ENCODE data around the gene POLR3B.

Gene POLR3B

GRCh38 chr12:106315523-106315922 lies 42.0 kb upstream of the POLR3B start:
- in situ Hi-C loops (cut with MboI; ENCODE audit: low pct_unique_long_range_greater_than_20kb, low sequenced_read_pairs, unreplicated experiment): no loop called here
- DNase-seq (ENCODE audit: low spot score): no peak
- TF ChIP-seq, protein P1, sequence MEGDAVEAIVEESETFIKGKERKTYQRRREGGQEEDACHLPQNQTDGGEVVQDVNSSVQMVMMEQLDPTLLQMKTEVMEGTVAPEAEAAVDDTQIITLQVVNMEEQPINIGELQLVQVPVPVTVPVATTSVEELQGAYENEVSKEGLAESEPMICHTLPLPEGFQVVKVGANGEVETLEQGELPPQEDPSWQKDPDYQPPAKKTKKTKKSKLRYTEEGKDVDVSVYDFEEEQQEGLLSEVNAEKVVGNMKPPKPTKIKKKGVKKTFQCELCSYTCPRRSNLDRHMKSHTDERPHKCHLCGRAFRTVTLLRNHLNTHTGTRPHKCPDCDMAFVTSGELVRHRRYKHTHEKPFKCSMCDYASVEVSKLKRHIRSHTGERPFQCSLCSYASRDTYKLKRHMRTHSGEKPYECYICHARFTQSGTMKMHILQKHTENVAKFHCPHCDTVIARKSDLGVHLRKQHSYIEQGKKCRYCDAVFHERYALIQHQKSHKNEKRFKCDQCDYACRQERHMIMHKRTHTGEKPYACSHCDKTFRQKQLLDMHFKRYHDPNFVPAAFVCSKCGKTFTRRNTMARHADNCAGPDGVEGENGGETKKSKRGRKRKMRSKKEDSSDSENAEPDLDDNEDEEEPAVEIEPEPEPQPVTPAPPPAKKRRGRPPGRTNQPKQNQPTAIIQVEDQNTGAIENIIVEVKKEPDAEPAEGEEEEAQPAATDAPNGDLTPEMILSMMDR (IDR thresholded peaks at IDR 0.05; ENCODE audit: extremely low read depth, insufficient read depth, missing control alignments): no peak

DNA sequence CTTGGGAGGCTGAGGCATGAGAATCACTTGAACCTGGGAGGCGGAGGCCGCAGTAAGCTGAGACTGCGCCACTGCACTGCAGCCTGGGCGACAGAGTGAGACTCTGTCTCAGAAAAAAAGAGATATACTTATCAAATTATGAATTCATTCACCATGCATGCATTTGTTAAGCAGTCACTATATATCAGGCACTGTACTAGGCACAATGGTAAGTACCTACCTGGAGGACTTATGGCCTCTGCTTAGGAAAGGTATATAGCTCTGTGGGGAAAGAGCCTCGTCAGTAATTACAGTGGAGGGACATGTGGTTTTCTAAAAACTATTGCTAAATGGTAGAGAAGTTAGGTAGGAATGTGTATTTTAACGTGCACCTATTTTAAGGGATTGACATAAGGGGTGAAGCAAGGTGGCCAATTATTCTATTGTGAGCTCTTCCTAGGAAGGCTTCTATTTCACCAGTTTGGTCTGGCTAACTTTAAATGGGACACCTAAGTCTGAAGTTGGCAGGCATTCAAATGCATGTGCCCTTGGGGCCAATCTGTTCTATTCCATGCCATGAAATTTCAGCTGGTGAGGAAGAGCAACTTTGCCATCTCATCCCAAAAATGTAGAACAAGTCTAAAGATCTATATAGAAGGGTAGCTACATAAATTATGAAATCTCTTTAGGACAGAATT lies 40.0 kb upstream of the POLR3B start:
- no peak for DNase-seq (ENCODE audit: low spot score)
- in situ Hi-C loops (cut with MboI; ENCODE audit: low pct_unique_long_range_greater_than_20kb, low sequenced_read_pairs, unreplicated experiment): no loop called here

DNA sequence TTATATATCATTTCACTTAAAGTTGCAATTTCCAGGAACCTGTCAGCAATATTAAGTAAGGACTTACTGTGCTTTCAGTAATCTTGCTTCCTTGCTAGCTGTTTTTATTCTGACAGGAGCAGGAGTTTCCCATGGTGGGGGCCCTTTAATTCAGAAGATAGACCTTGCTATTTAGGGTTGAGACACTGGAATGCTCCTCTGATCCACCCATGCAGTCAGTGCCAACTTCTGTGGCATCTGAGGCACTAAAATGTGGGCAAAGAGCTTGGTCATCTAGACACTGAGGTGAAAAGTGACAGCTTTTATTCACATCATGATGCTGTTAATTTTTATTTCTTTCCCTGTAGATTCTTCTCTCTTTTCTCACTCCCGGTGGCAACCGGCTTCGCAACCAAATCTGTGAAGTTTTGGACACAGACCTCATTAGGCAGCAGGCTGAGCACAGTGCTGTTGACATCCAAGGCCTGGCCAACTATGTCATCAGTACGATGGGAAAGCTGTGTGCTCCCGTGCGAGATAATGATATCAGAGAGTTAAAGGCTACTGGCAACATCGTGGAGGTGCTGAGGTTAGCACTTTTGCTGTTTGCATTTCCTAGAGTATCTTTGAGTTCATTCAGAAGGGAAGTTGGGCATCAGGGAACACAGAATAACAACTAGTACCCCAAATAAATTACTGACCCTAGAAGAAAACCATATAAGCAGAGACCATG lies 36.3 kb upstream of the POLR3B start:
- TF ChIP-seq, protein P1 (IDR thresholded peaks at IDR 0.05; ENCODE audit: extremely low read depth, insufficient read depth, missing control alignments): no peak
- in situ Hi-C loops (cut with MboI; ENCODE audit: low pct_unique_long_range_greater_than_20kb, low sequenced_read_pairs, unreplicated experiment): no loop called here
- DNase-seq (ENCODE audit: low spot score): no peak

More for the DNA sequence above, 40.0 kb upstream of the POLR3B start:
- TF ChIP-seq, protein P1 (IDR thresholded peaks at IDR 0.05; ENCODE audit: extremely low read depth, insufficient read depth, missing control alignments): no peak

DNA sequence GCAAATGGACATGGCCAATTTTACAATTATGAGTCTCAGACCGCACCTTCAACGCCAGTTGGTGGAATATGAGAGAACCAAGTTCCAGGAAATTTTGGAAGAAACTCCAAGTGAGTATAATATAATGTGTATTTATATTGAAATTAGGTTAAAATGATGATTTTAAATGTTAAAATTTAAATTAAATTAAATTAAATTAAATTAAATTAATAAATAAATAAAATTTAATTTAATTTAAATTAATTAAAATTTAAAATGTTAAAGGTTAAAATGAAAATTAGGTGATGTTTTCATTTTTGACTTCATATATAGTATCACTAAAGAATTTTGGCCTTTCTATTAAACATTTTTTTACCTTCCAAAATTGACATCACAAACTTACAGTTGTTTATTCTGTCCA lies 34.0 kb upstream of the POLR3B start:
- TF ChIP-seq, protein P1 (IDR thresholded peaks at IDR 0.05; ENCODE audit: extremely low read depth, insufficient read depth, missing control alignments): no peak
- in situ Hi-C loops (cut with MboI; ENCODE audit: low pct_unique_long_range_greater_than_20kb, low sequenced_read_pairs, unreplicated experiment): no loop called here
- no peak for DNase-seq (ENCODE audit: low spot score)

DNA sequence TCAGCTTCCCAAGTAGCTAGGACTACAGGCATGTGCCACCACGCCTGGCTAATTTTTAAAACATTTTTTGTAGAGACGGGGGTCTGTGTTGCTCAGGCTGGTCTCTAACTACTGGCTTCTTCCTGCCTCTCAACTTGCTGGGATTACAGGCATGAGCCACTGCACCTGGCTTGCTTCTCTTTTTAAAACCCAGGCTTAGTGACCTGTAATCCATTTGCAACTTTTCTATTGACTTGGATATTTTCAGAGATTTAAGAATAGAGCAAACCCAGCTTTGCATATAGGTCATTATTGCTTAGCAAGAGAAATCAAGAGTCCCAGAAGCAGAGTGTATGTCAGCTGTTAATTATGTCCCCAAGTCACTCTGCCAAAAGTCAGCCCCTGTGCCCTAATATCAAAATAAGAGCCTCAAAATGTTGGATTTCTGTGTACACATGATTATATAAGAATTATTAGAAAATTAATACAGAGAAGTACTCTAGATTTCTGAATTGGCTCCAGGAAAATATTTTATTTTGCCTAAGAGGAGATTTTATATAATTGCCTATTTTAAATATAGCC lies 30.2 kb upstream of the POLR3B start:
- DNase-seq (ENCODE audit: low spot score): no peak
- TF ChIP-seq, protein P1 (IDR thresholded peaks at IDR 0.05; ENCODE audit: extremely low read depth, insufficient read depth, missing control alignments): no peak
- in situ Hi-C loops (cut with MboI; ENCODE audit: low pct_unique_long_range_greater_than_20kb, low sequenced_read_pairs, unreplicated experiment): no loop called here

DNA sequence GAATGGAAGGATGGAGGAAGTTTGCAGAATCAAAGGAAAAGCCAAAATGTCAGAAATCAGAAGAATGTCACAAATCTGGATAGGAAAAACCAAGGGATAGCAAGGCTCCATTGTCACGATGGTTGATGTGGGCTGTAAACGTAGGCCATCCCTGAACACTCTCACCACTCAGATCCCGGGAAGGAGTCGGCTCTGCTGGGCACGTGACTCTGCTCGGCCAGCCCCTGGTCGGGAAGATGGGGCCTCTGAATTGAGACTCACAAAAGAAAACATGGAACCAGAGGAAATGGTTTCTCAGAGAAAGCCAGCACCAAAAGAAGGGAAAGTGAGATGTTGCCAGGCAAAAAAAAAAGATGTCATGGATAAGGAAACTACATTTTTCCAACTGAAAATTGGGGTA lies 28.8 kb upstream of the POLR3B start:
- in situ Hi-C loops (cut with MboI; ENCODE audit: low pct_unique_long_range_greater_than_20kb, low sequenced_read_pairs, unreplicated experiment): no loop called here
- TF ChIP-seq, protein P1 (IDR thresholded peaks at IDR 0.05; ENCODE audit: extremely low read depth, insufficient read depth, missing control alignments): no peak
- DNase-seq (ENCODE audit: low spot score): no peak

Data from GM13977 (cell line).